Activated CD4-positive, alpha-beta T cell treated with anti-CD3 and anti-CD28 coated beads for 36 hours (primary cell): ENCODE data around the gene ATP9B. TPM values are rescaled to one million over a fixed set of nuclear protein-coding genes. Genes with fewer than 3 reads are reported as not detected.
"Not testable (repeated sequence)": the region's sequence is repeated elsewhere in the genome, so short reads cannot be mapped to it uniquely, and the experiment has no call there.

Experiments
- ATAC-seq: fragments of 200-7000 bp; cut with Tn5 transposase; one replicate; pipeline ENCODE4 v1.10.0; 2021; ENCODE audit warnings: mild to moderate bottlenecking, moderate library complexity
- CTCF ChIA-PET: fragments of 350-600 bp; sonication (Branson Sonifier 250); formaldehyde crosslinking; loops from one replicate; lab custom pipeline; 2021; ENCODE audit warnings: antibody characterized with exemption; lab: Charles Lee
- POLR2A ChIA-PET: fragments of 350-600 bp; sonication (Branson Sonifier 250); formaldehyde crosslinking; loops from one replicate; lab custom pipeline; 2021; ENCODE audit warnings: antibody characterized with exemption, inconsistent platforms; lab: Charles Lee
- DNase-seq: peaks from one replicate; pipeline ENCODE4 v3.0.0-alpha.2; 2020
- H3K27ac Mint-ChIP-seq: one replicate; pipeline ENCODE4 v1.8.0; 2021; ENCODE audit warnings: mixed read lengths
- H3K27me3 Mint-ChIP-seq: one replicate; pipeline ENCODE4 v1.8.0; 2021; ENCODE audit warnings: mixed read lengths
- H3K36me3 Mint-ChIP-seq: one replicate; pipeline ENCODE4 v1.8.0; 2021; ENCODE audit warnings: low read depth, mixed read lengths
- H3K4me1 Mint-ChIP-seq: one replicate; pipeline ENCODE4 v1.8.0; 2021; ENCODE audit warnings: mixed read lengths
- H3K4me3 Mint-ChIP-seq: one replicate; pipeline ENCODE4 v1.8.0; 2021; ENCODE audit warnings: mild to moderate bottlenecking, moderate library complexity, mixed read lengths
- H3K9me3 Mint-ChIP-seq: one replicate; pipeline ENCODE4 v1.8.0; 2021; ENCODE audit warnings: low read depth, mixed read lengths
- intact Hi-C, 2 experiments: fragments of 100-400 bp; cut with DNase I in 1 of 2; cut with micrococcal nuclease in 1 of 2; formaldehyde crosslinking; loops; one replicate each; pipeline versions ENCODE4 v1.14.2 to v1.15.1; 2022 to 2024; cut with DNase I, micrococcal nuclease
- total RNA-seq, 2 experiments: library from RNA; stranded (reverse); gene quantifications; one replicate each; pipeline ENCODE4 v1.2.3, GENCODE V29; 2021

The ATP9B gene
- total RNA-seq, 2 experiments from 2014 or later, result 19.4 to 20.8 TPM

DNA sequence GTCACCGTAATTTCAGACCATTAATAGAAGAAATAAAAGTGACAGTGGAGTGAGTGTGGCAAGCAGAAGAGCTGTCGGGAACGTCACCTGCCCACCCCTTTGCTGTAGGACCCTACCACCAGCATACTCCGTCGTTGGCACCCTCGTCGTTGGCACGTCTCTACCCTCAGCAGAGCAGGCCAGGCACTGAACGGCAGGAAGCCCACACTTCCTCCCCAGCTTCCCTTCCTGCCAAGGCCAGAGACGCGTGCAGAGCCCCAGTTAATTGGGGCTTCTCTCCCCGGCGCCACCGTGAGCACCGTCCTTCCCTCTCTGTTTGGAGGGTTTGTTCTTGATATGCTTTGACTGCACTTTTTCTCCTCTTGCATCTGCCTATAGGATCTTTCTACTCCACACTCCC lies 299.5 kb downstream of the ATP9B start:
- intact Hi-C loops, result no loop called here
- Mint-ChIP-seq H3K9me3 (no peaks in the 10 kb centered on the region), H3K27ac (peak overlapping the region; percentile 37), H3K4me1 (peaks cover 26% of the 10 kb centered on the region), H3K36me3 (peaks cover 6% of the 10 kb centered on the region), H3K27me3 (no peaks in the 10 kb centered on the region), H3K4me3 (no peak overlapping the region)
- ChIA-PET CTCF (interaction anchor here (0.7 to 0.9 kb wide), 3 partner anchors 10 to 329 kb away, joined by 3 to 5 read pairs (median 5); no protein-coding TSS in a partner anchor), POLR2A (no interaction called here)
- peak; percentile 54 for ATAC-seq
- DNase-seq, result no peak

DNA sequence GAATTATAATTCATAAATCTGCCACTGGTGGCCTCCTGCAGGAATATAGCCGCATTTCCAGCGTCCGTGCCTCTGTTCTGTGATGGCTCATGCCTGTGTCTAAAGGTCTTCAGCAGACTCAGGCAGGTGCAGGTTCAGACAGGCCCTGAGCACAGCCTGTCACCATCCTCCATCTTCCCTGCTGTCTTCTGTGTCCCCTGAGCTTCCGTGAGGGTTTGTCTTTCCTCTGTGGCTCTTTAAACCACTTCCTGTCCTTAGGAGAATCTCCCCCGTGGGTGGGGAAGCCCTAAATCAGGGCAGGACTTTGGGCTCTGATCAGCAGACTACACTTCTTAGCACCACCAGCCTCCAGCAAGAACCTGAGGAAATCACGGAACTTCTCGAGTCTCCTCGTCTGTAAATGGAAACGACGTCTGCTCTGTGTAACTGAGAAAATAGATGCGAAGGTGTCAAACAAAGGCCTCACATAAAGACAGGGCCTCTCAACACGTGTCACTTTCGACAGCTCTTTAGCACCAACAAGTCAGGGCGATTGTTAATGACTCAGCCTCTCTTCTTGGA lies 302.4 kb downstream of the ATP9B start:
- no peaks in the 10 kb centered on the region for H3K9me3 Mint-ChIP-seq
- peak; percentile 67 for ATAC-seq

GRCh38 chr18:79372461-79372860 lies 303.3 kb downstream of the ATP9B start:
- intact Hi-C loops, result no loop called here
- POLR2A ChIA-PET, result no interaction called here
- no peaks in the 10 kb centered on the region for H3K9me3 Mint-ChIP-seq
- H3K27ac Mint-ChIP-seq, result peak overlapping the region; percentile 37
- H3K4me1 Mint-ChIP-seq, result peaks cover 25% of the 10 kb centered on the region
- H3K27me3 Mint-ChIP-seq, result no peaks in the 10 kb centered on the region
- ATAC-seq (no peak), DNase-seq (no peak)
- peaks cover 2% of the 10 kb centered on the region for H3K36me3 Mint-ChIP-seq
- no peak overlapping the region for H3K4me3 Mint-ChIP-seq
- CTCF ChIA-PET, result no interaction called here

More for the DNA sequence above, 302.4 kb downstream of the ATP9B start:
- Mint-ChIP-seq H3K27ac (peak overlapping the region; percentile 45), H3K4me1 (peaks cover 26% of the 10 kb centered on the region), H3K36me3 (peaks cover 2% of the 10 kb centered on the region), H3K4me3 (no peak overlapping the region), H3K27me3 (no peaks in the 10 kb centered on the region)
- intact Hi-C loops, result no loop called here
- ChIA-PET POLR2A (no interaction called here), CTCF (interaction anchor here (1.3 kb wide), 1 partner anchor 12 kb away, joined by 3 read pairs; no protein-coding TSS in a partner anchor)
- peak; percentile 26 for DNase-seq

DNA sequence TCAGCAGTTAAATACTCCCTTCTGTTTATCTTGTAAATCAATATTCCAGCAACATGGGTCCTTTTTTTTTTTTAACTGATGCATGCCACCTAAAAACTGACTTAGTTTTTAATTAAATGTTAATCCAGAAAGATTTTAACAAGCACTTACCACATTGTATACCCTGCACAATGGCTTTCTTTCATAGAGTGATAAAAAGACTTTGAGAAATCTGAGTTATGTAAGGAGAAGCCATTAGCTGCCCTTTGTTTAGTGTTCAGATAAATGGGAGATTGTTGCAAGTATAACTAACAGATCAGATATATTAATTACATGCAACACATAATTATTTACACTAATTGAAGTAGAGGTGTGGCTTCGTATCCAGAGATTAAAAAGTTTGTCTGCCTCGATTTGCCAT lies 303.8 kb downstream of the ATP9B start:
- DNase-seq (no peak), ATAC-seq (no peak)
- Mint-ChIP-seq H3K9me3 (no peaks in the 10 kb centered on the region), H3K4me3 (no peak overlapping the region), H3K27ac (no peak overlapping the region), H3K4me1 (peaks cover 22% of the 10 kb centered on the region), H3K27me3 (no peaks in the 10 kb centered on the region), H3K36me3 (peaks cover 5% of the 10 kb centered on the region)
- ChIA-PET POLR2A (no interaction called here), CTCF (no interaction called here)
- intact Hi-C loops, result no loop called here

- ChIA-PET CTCF (no interaction called here), POLR2A (no interaction called here)
- Mint-ChIP-seq H3K36me3 (peaks cover 12% of the 10 kb centered on the region), H3K4me1 (peaks cover 17% of the 10 kb centered on the region), H3K27me3 (no peaks in the 10 kb centered on the region), H3K27ac (no peak overlapping the region), H3K4me3 (no peak overlapping the region), H3K9me3 (no peaks in the 10 kb centered on the region)
- intact Hi-C loops, result no loop called here
- ATAC-seq (no peak), DNase-seq (no peak)
These were observed 304.5 kb downstream of the ATP9B start for GRCh38 chr18:79373736-79374135.

DNA sequence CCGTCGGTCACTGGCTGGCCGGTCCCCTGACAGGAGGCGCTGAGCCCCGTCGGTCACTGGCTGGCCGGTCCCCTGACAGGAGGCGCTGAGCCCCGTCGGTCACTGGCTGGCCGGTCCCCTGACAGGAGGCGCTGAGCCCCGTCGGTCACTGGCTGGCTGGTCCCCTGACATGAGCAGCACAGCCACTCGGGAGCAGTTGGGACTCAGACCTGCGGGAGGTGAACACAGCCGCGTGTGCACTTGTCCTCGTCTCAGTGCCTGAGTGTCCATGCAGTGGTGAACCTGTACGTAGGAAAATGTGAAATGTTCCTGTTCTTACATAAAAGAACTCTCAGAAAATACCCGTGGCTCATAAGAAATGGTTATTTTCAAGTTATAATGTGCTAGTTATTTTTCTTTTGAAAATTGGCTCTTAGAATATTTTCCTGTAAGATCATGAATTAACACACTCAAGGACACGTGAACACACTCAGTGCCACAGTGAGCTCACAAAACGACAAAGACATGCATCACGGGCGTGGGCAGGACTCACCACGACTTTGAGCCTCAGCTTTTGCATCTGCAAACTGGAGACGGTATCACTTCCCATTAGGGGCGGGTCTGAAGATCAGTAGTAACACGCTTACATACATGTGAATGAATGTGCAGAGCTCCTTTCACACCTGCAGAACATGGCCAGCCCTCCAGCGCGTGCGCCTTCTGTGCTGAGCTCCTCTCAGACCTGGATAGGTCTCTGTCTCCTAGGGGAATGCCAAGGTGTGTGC lies 305.4 kb downstream of the ATP9B start:
- Mint-ChIP-seq H3K36me3 (peaks cover 16% of the 10 kb centered on the region), H3K9me3 (no peaks in the 10 kb centered on the region), H3K4me3 (no peak overlapping the region), H3K4me1 (peaks cover 22% of the 10 kb centered on the region), H3K27ac (peak overlapping the region; percentile 19), H3K27me3 (no peaks in the 10 kb centered on the region)
- ChIA-PET POLR2A (no interaction called here), CTCF (interaction anchor here (0.6 to 2.0 kb wide), 3 partner anchors 12 to 288 kb away, joined by 3 to 10 read pairs (median 3); no protein-coding TSS in a partner anchor)
- DNase-seq, result no peak
- intact Hi-C loops, result no loop called here
- ATAC-seq, result no peak

- Mint-ChIP-seq H3K27me3 (no peaks in the 10 kb centered on the region), H3K4me1 (peaks cover 18% of the 10 kb centered on the region), H3K4me3 (no peak overlapping the region), H3K27ac (peak overlapping the region; percentile 11), H3K36me3 (peaks cover 16% of the 10 kb centered on the region), H3K9me3 (no peaks in the 10 kb centered on the region)
- ATAC-seq, result no peak
- DNase-seq, result no peak
- ChIA-PET CTCF (interaction anchor here (0.6 to 2.0 kb wide), 4 partner anchors 13 to 289 kb away, joined by 3 to 10 read pairs (median 4); no protein-coding TSS in a partner anchor), POLR2A (interaction anchor here (0.5 kb wide), 1 partner anchor 218 kb away, joined by 3 read pairs; no protein-coding TSS in a partner anchor)
- intact Hi-C loops, result no loop called here
These were observed 306.4 kb downstream of the ATP9B start for GRCh38 chr18:79375441-79376154.

- H3K27ac Mint-ChIP-seq, POLR2A ChIA-PET, ATAC-seq, H3K4me3 Mint-ChIP-seq, H3K9me3 Mint-ChIP-seq, intact Hi-C loops, H3K27me3 Mint-ChIP-seq, DNase-seq: not testable (repeated sequence)
- Mint-ChIP-seq H3K36me3 (peaks cover 16% of the 10 kb centered on the region), H3K4me1 (peaks cover 13% of the 10 kb centered on the region)
- CTCF ChIA-PET, result interaction anchor here (4.6 kb wide), 1 partner anchor 154 kb away, joined by 23 read pairs; no protein-coding TSS in a partner anchor
These were observed 307.5 kb downstream of the ATP9B start for GRCh38 chr18:79376661-79377060.

- intact Hi-C loops, result no loop called here
- H3K27me3 Mint-ChIP-seq, result no peaks in the 10 kb centered on the region
- H3K4me3 Mint-ChIP-seq, result no peak overlapping the region
- DNase-seq (no peak), ATAC-seq (no peak)
- ChIA-PET POLR2A (no interaction called here), CTCF (interaction anchor here (1.1 to 4.6 kb wide), 5 partner anchors 9 to 267 kb away, joined by 4 to 23 read pairs (median 5); no protein-coding TSS in a partner anchor)
- H3K4me1 Mint-ChIP-seq, result peaks cover 10% of the 10 kb centered on the region
- no peak overlapping the region for H3K27ac Mint-ChIP-seq
- H3K9me3 Mint-ChIP-seq, result no peaks in the 10 kb centered on the region
- peaks cover 16% of the 10 kb centered on the region for H3K36me3 Mint-ChIP-seq
These were observed 308.1 kb downstream of the ATP9B start for GRCh38 chr18:79377187-79377891.

- peaks cover 16% of the 10 kb centered on the region for H3K36me3 Mint-ChIP-seq
- ChIA-PET CTCF (interaction anchor here (0.6 to 4.6 kb wide), 24 partner anchors 8 to 289 kb away, joined by 3 to 30 read pairs (median 4); no protein-coding TSS in a partner anchor), POLR2A (interaction anchor here (0.7 kb wide), 1 partner anchor 614 kb away, joined by 3 read pairs; no protein-coding TSS in a partner anchor)
- H3K4me3 Mint-ChIP-seq, result no peak overlapping the region
- H3K9me3 Mint-ChIP-seq, result no peaks in the 10 kb centered on the region
- peak overlapping the region; percentile 58 for H3K27ac Mint-ChIP-seq
- DNase-seq, result peak; percentile 92
- no peaks in the 10 kb centered on the region for H3K27me3 Mint-ChIP-seq
- peak; percentile 93 for ATAC-seq
- intact Hi-C loops, result loop anchor here (1.0 kb wide), 3 partner anchors 15 to 266 kb away; no protein-coding TSS in a partner anchor
- H3K4me1 Mint-ChIP-seq, result peaks cover 10% of the 10 kb centered on the region
These were observed 309.5 kb downstream of the ATP9B start for GRCh38 chr18:79378536-79379250.
